GM12865 (cell line): ENCODE results near the gene SAMSN1.

ENCODE experiments used
- DNase-seq: peaks from one replicate; pipeline ENCODE4 v3.0.0; 2010; ENCODE audit warnings: low read depth
- H3K4me3 ChIP-seq: 2 replicates; pipeline ENCODE4 v1.5.1; 2011; ENCODE audit warnings: mild to moderate bottlenecking, low read depth, low read length, control low read depth
- TF ChIP-seq, protein P1 (sequence below): IDR thresholded peaks from 2 replicates; pipeline ENCODE4 v1.5.1; 2011; ENCODE audit warnings: low read length, control low read depth, low read depth, inconsistent platforms; ENCODE audit not compliant: insufficient read depth; ENCODE audit errors: missing control alignments

SAMSN1 gene

DNA sequence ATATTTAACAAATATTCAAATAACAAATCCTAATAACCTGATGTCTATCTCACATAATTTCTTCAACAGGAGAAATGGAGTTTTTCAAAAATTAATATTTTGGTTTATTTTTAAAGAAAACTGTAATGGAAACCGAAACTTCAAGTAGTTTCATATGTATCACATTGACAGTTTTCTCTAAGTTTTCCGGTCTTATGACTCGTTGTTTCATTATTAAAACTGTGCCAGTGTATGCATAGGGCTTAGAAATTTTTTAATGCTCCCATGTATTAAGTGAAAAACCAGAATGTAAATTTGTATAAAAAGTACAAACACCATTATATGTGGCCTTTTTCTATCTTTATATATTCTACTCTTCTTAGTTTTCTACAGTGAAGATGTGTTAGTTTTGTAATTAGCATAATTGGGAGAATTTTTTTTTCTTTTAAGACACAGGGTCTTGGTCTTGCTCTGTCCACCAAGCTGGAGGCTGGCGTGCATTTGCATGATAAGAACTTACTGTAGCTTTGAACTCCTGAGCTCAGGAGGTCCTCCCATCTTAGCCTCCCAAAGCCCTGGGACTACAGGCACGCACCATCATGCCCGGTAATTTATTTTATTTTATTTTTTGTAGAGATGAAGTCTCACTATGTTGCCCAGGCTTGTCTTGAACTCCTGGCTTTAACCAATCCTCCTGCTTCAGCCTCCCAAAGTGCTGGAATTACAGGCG is 43.9 kb upstream of the SAMSN1 start:
- TF ChIP-seq, protein P1, sequence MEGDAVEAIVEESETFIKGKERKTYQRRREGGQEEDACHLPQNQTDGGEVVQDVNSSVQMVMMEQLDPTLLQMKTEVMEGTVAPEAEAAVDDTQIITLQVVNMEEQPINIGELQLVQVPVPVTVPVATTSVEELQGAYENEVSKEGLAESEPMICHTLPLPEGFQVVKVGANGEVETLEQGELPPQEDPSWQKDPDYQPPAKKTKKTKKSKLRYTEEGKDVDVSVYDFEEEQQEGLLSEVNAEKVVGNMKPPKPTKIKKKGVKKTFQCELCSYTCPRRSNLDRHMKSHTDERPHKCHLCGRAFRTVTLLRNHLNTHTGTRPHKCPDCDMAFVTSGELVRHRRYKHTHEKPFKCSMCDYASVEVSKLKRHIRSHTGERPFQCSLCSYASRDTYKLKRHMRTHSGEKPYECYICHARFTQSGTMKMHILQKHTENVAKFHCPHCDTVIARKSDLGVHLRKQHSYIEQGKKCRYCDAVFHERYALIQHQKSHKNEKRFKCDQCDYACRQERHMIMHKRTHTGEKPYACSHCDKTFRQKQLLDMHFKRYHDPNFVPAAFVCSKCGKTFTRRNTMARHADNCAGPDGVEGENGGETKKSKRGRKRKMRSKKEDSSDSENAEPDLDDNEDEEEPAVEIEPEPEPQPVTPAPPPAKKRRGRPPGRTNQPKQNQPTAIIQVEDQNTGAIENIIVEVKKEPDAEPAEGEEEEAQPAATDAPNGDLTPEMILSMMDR, result no peak
- no peak overlapping the region for H3K4me3 ChIP-seq
- DNase-seq, result peak; percentile 48

DNA sequence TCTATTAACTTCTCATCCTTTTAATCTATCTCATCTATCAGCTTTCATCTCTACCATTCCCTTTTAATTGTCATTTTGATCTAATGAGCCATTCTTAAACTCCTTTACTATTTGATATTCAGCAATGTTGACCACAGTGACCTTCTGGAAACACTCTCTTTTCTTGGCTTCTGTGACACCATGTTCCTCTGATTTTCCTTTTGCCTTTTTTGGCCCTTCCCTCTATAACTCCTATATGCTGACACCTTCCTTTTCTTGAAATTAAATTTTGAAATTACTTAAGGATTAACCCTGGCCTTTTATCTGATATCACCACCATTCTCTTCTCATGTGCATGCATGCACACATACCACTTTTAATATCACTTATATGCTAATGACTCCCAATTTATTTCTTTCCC is 41.2 kb upstream of the SAMSN1 start:
- H3K4me3 ChIP-seq, result no peak overlapping the region
- DNase-seq, result no peak
- TF ChIP-seq, protein P1, result no peak

DNA sequence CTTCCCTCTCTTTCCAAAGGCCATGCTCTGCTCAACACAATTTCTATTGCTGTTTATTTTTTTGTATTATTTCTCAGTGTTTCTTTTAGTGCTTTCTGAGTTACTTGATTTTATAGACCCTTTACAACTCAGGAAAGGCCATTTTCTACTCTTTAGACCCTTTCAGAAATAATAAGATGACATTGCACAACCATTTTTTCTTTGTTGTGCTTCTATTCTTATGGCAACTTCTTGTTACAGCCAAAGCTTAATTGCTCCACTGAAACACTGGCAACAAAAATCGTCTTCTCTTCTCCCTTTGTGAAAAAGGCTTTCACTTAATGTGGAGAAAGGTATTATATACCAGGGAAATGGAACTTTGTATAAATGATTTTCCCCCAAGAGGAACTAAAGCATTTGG is 39.0 kb upstream of the SAMSN1 start:
- H3K4me3 ChIP-seq, result no peak overlapping the region
- no peak for DNase-seq
- TF ChIP-seq, protein P1, result no peak

DNA sequence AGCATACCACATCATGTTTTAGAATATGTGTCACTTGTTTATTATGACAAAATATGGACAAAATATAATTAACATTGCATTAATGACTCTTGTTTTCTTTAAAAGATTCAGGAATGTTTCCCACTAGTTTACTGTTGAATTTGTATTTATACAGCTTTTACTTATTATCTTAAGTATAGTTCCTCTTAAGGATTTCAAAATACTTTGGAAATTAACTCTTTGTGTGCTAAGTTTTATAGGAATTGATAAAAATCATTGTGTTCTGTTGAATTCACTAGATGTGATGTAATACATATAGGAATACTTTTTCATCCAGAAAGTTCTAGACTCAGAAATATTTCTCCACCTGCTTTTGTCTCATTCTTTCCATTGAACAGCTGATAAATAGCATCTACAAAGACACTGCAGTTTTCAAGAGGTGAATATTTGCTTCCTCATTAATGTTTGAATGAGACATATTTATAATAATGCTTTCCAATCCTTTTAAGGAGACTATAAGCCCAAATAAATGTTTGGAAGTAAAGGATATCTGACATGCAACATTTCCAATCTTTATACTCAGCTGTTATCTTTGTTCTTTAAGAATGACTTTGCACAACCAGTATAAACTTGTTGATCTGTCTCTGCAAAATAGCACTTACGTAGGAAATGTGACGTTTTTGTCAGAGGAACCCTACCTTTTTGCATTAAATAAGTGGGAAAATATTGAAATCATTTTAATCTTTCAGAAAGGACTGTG is 38.4 kb upstream of the SAMSN1 start:
- TF ChIP-seq, protein P1, result no peak
- DNase-seq, result no peak
- no peak overlapping the region for H3K4me3 ChIP-seq

DNA sequence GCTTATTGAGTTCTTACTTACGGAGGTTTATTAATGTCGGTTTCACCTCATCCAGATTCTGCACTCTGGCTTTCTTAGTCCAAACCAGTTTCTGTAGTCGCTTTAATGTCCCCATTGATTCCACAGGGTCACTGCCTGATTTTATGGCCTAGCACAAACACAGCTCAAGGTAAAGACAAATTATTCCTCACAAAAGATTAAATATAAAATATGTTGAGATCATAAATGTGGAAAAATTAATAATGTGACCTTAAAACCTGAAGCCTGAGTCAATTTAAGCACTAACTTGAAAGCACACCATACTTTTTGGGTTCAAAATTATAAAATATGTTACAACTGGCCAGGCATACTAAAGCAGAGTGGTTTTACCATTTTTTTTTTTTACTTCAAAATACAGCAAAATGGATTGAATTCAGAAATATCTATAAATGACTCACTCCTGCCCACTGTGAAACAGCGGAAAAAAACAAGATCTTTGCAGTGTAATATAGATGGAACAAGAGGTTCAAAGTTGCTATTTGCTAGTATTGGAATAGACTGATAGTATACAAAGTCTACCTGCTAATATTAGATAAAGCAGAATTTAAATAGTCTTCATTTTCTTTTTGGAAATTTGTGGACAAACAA is 37.6 kb upstream of the SAMSN1 start:
- TF ChIP-seq, protein P1, result no peak
- no peak overlapping the region for H3K4me3 ChIP-seq
- no peak for DNase-seq

DNA sequence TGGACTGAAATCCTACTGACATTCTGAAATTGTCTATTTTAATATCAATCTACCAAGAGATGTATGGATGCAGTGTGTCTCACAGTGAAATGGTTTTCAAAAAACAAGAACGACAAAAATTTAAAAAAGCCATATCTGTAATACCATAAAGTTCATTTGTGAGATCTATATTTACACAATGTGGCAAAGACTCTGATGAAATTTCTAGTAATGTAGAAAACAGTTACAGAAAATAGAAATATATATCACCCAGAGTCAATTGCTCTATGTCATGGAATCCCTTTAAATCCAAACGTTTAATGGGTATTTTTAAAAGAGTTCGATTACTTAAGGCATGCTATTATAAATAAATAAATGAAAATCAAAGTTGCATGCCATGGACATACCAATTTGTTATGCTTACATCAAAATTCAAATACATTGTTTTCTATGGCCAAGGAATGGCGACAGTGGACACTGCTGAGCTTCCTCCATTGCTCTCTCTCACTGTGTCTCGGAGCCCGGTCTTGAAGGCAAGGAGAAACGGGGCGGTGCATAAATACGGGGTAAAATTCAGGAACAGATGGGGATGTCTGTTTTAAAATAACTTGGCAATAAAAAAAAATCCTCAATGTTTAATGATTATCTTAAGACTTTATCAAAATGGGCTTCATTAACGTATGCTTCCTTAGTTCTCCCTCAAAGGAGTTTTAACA is 37.0 kb upstream of the SAMSN1 start:
- DNase-seq, result no peak
- no peak overlapping the region for H3K4me3 ChIP-seq
- TF ChIP-seq, protein P1, result no peak
